K562 (cell line): ENCODE results near the gene KHDC3L. TPM values are rescaled to one million over a fixed set of nuclear protein-coding genes. Genes with fewer than 3 reads are reported as not detected.
"Not testable (repeated sequence)": the region's sequence is repeated elsewhere in the genome, so short reads cannot be mapped to it uniquely, and the experiment has no call there.

Experiments used
- ATAC-seq: fragments of 200-7000 bp; cut with Tn5 transposase; 3 replicates; pipeline ENCODE4 v1.9.1; 2020; ENCODE audit warnings: moderate library complexity
- BruUV-seq: library from RNA; stranded (reverse); fragments of 400-500 nt; replicated peaks from 2 replicates; lab custom pipeline; 2021; lab: Mats Ljungman, UMichigan
- CTCF ChIA-PET: fragments of 300-600 bp; formaldehyde crosslinking; extraction: SDS; loops from one replicate; lab custom pipeline; 2021; ENCODE audit warnings: low intra/inter-chr PET ratio; lab: Yijun Ruan, JAX
- POLR2A ChIA-PET: fragments of 300-600, 350-650 bp; sonication (Branson Sonifier 250); formaldehyde crosslinking; extraction: SDS; loops from one replicate; lab custom pipeline; 2021; ENCODE audit warnings: antibody characterized with exemption, inconsistent platforms; lab: Yijun Ruan, JAX
- DNase-seq, 4 experiments: peaks; one replicate each; pipeline versions ENCODE4 v3.0.0 to v3.0.0-alpha.2; 2011 to 2018; ENCODE audit warnings: low spot score in 3 of 4, mixed read lengths in 3 of 4; ENCODE audit errors: extremely low read depth in 1 of 4
- FAIRE-seq: peaks from 2 replicates; lab custom pipeline; 2011; peaks lifted over from hg19 to GRCh38; lab: Jason Lieb, UNC
- H2AFZ ChIP-seq: 2 replicates; pipeline ENCODE4 v1.6.0; 2011; ENCODE audit warnings: low read depth, low read length, control low read depth, inconsistent platforms
- H3K27ac ChIP-seq: fragments of 200-600 bp; 3 replicates; pipeline ENCODE4 v1.8.0; 2011; ENCODE audit warnings: low read depth, mild to moderate bottlenecking, control low read depth, inconsistent platforms, low read length, moderate library complexity, mixed read lengths; ENCODE audit errors: extremely low read depth
- H3K27me3 ChIP-seq, 2 experiments: fragments of 300-600 bp in 1 of 2; 2 replicates in 1 of 2; 3 replicates in 1 of 2; pipeline versions ENCODE4 v1.6.0 to v1.8.0; 2011; ENCODE audit warnings: inconsistent platforms in 2 of 2, low read length in 2 of 2, mild to moderate bottlenecking in 1 of 2, mixed read lengths in 1 of 2, moderate library complexity in 1 of 2; ENCODE audit not compliant: control insufficient read depth in 2 of 2, insufficient read depth in 2 of 2
- H3K36me3 ChIP-seq: fragments of 300-600 bp; 3 replicates; pipeline ENCODE4 v1.8.0; 2011; ENCODE audit warnings: mild to moderate bottlenecking, low read length, inconsistent platforms; ENCODE audit not compliant: control insufficient read depth, insufficient read depth
- H3K4me1 ChIP-seq, 2 experiments: fragments of 200-600 bp in 1 of 2; replicated peaks in 1 of 2; 2 replicates in 1 of 2; 3 replicates in 1 of 2; pipeline versions ENCODE4 v1.5.1 to v1.8.0; 2011; ENCODE audit warnings: inconsistent platforms in 2 of 2, low read length in 2 of 2, mild to moderate bottlenecking in 1 of 2, mixed read lengths in 1 of 2, moderate library complexity in 1 of 2; ENCODE audit not compliant: control insufficient read depth in 2 of 2, insufficient read depth in 2 of 2
- H3K4me2 ChIP-seq: 2 replicates; pipeline ENCODE4 v1.6.1; 2011; ENCODE audit warnings: low read length, control low read depth, inconsistent platforms, mixed read lengths; ENCODE audit not compliant: insufficient read depth
- H3K4me3 ChIP-seq: fragments of 200-600 bp; sonication (generic), shearing (Covaris generic); 2 replicates; pipeline ENCODE4 v1.5.1; 2016; ENCODE audit warnings: control low read depth, inconsistent platforms
- H3K79me2 ChIP-seq: fragments of 200-600 bp; 3 replicates; pipeline ENCODE4 v1.8.0; 2011; ENCODE audit warnings: low read length, inconsistent platforms; ENCODE audit not compliant: control insufficient read depth, insufficient read depth
- H3K9ac ChIP-seq, 2 experiments: 2 replicates each; pipeline versions ENCODE4 v1.6.0 to v1.6.1; 2011; ENCODE audit warnings: low read depth in 2 of 2, low read length in 2 of 2, control low read depth in 1 of 2, inconsistent platforms in 1 of 2, mild to moderate bottlenecking in 1 of 2, mixed read lengths in 1 of 2; ENCODE audit not compliant: insufficient read depth in 1 of 2
- H3K9me1 ChIP-seq: one replicate; pipeline ENCODE4 v1.6.0; 2011; ENCODE audit warnings: inconsistent platforms, mild to moderate bottlenecking, low read length, moderate library complexity; ENCODE audit not compliant: control insufficient read depth, insufficient read depth
- H3K9me3 ChIP-seq: replicated peaks from 2 replicates; pipeline ENCODE4 v1.5.1; 2011; ENCODE audit warnings: low read depth, low read length, inconsistent platforms; ENCODE audit not compliant: control insufficient read depth, insufficient read depth
- H4K20me1 ChIP-seq: replicated peaks from 2 replicates; pipeline ENCODE4 v1.6.1; 2011; ENCODE audit warnings: low read length, inconsistent platforms, mixed read lengths; ENCODE audit not compliant: control insufficient read depth, insufficient read depth
- CEBPB ChIP-seq: fragments of 450-650 bp; IDR thresholded peaks from 2 replicates; pipeline ENCODE4 v1.6.1; 2016; ENCODE audit warnings: missing genetic modification characterization, missing compliant biosample characterization
- NFIC ChIP-seq: fragments of 450-650 bp; IDR thresholded peaks from 2 replicates; pipeline ENCODE4 v1.6.1; 2017; ENCODE audit warnings: mild to moderate bottlenecking, inconsistent platforms
- NFIX ChIP-seq: fragments of 250-450 bp; sonication (Bioruptor Pico); IDR thresholded peaks from 2 replicates; pipeline ENCODE4 v1.4.0; 2020; ENCODE audit warnings: low read depth, mild to moderate bottlenecking, moderate library complexity
- SMAD1 ChIP-seq: fragments of 150-350 bp; IDR thresholded peaks from 2 replicates; pipeline ENCODE4 v1.6.1; 2014; ENCODE audit warnings: low read length, low read depth; ENCODE audit not compliant: partially characterized antibody
- whole genome bisulfite sequencing: fragments of 100-300 bp; shearing (Covaris generic); methylation state at CpG from one replicate; pipeline ENCODE4 v1.1.6; 2016; ENCODE audit warnings: low coverage, mixed read lengths; ENCODE audit not compliant: insufficient coverage; ENCODE audit errors: missing lambda C conversion rate; 5-methylcytosine and 5-hydroxymethylcytosine counted together
- in situ Hi-C: fragments of 300-500 bp; cut with MboI; formaldehyde crosslinking; loops from 4 replicates; pipeline ENCODE4 v1.15.0; 2018; ENCODE audit warnings: inconsistent platforms, mixed read lengths
- intact Hi-C: fragments of 100-400 bp; cut with micrococcal nuclease; formaldehyde crosslinking; loops from 2 replicates; pipeline ENCODE4 v1.14.2; 2022
- polyA plus RNA-seq, 8 experiments: library from polyadenylated mRNA; depleted of rRNA in 4 of 8; stranded (reverse) in 5 of 8; unstranded in 3 of 8; fragments of >200 nt; fragmentation: Nextera tagmentation in 2 of 8; fragmentation: Illumina TruSeq in 1 of 8; extraction: Ambion mirVana in 2 of 8; extraction: Trizol in 1 of 8; gene quantifications; 2 replicates each; pipeline versions ENCODE4 v1.2.1 to v1.2.3, GENCODE V29; 2011 to 2014; ENCODE audit warnings: inconsistent platforms in 1 of 8, missing spikeins in 1 of 8
- total RNA-seq, 7 experiments: library from RNA; depleted of rRNA in 6 of 7; stranded (reverse); fragments of >200 nt in 6 of 7; fragmentation: Illumina TruSeq in 2 of 7; extraction: Trizol in 2 of 7; gene quantifications; 2 replicates each; pipeline versions ENCODE4 v1.2.1 to v1.2.3, GENCODE V29; 2011 to 2021; ENCODE audit warnings: low replicate concordance in 1 of 7
- TF ChIP-seq, protein P1 (sequence below), 2 experiments: fragments of 450-650 bp; formaldehyde crosslinking in 1 of 2; IDR thresholded peaks; 2 replicates each; pipeline versions ENCODE4 v1.4.0 to v1.6.1; 2014 to 2020; ENCODE audit warnings: mild to moderate bottlenecking in 2 of 2, borderline replicate concordance in 1 of 2, low read depth in 1 of 2

KHDC3L gene
- total and polyA plus RNA-seq, 9 of the 15 experiments (the other 6 are each of a cell fraction or from before 2014, with no cell fraction given): not detected

DNA sequence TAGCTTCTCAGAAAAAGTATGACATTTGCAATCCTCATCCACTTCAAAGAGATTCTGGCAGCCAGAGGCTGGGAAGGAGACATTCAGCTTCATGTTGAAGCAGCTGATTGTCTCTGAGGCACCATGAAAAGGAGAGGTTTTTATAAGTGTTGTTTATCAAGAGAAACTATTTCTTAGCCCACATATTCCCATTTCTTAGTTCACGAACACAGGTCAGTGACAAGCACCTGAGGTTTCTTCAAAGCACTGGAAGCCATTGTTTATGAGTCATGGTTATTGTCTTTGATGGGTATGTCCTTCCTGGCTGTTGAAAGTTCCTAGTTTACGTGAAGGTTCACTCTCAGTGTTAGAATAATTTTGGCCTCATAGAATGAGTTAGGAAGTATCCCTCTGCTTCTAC is 29.2 kb downstream of the KHDC3L start (continued):
- TF ChIP-seq, protein P1, sequence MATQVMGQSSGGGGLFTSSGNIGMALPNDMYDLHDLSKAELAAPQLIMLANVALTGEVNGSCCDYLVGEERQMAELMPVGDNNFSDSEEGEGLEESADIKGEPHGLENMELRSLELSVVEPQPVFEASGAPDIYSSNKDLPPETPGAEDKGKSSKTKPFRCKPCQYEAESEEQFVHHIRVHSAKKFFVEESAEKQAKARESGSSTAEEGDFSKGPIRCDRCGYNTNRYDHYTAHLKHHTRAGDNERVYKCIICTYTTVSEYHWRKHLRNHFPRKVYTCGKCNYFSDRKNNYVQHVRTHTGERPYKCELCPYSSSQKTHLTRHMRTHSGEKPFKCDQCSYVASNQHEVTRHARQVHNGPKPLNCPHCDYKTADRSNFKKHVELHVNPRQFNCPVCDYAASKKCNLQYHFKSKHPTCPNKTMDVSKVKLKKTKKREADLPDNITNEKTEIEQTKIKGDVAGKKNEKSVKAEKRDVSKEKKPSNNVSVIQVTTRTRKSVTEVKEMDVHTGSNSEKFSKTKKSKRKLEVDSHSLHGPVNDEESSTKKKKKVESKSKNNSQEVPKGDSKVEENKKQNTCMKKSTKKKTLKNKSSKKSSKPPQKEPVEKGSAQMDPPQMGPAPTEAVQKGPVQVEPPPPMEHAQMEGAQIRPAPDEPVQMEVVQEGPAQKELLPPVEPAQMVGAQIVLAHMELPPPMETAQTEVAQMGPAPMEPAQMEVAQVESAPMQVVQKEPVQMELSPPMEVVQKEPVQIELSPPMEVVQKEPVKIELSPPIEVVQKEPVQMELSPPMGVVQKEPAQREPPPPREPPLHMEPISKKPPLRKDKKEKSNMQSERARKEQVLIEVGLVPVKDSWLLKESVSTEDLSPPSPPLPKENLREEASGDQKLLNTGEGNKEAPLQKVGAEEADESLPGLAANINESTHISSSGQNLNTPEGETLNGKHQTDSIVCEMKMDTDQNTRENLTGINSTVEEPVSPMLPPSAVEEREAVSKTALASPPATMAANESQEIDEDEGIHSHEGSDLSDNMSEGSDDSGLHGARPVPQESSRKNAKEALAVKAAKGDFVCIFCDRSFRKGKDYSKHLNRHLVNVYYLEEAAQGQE (IDR thresholded peaks at IDR 0.05; ENCODE audit: borderline replicate concordance): no peak
- TF ChIP-seq, protein P1 (CRISPR knock-in tag; IDR thresholded peaks at IDR 0.05; ENCODE audit: low read depth): no peak

DNA sequence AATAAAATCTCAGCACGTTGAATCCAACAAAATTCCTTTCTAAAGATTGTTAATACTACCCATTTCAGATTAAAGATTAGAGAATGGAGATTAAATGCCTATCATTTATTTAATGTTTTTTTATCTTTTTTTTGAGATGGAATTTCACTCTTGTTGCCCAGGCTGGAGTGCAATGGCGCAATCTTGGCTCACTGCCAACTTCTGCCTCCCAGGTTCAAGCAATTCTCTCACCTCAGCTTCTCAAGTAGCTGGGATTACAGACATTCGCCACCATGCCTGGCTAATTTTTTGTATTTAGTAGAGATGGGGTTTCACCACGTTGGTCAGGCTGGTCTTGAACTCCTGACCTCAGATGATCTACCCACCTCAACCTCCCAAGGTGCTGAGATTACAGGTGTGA is 29.7 kb downstream of the KHDC3L start:
- in situ Hi-C loops, H3K27ac ChIP-seq, H3K4me3 ChIP-seq, H3K27me3 ChIP-seq, H3K4me2 ChIP-seq, H3K9ac ChIP-seq, POLR2A ChIA-PET, CTCF ChIA-PET, H3K79me2 ChIP-seq, H3K36me3 ChIP-seq, H3K9me3 ChIP-seq, intact Hi-C loops, H2AFZ ChIP-seq, ATAC-seq, H3K9me1 ChIP-seq, FAIRE-seq, DNase-seq, H4K20me1 ChIP-seq, BruUV-seq: not testable (repeated sequence)
- WGBS: 54% methylated on average over 4 of the region's 4 CpGs
- H3K4me1 ChIP-seq: peaks cover 7 to 11% of the 10 kb centered on the region in 2 experiments
- TF ChIP-seq NFIC (peak; percentile 99), CEBPB (tag) (peak; percentile 74), NFIX (peak; percentile 97), SMAD1 (peak; percentile 43)
